GM18868 (cell line): ENCODE data around the gene TOP1.

Experiments used
- ATAC-seq: cut with Tn5 transposase; IDR thresholded peaks from one replicate; pipeline ENCODE4 v1.9.1; 2021; ENCODE audit warnings: mild to moderate bottlenecking, moderate library complexity; ENCODE audit not compliant: unreplicated experiment

TOP1 gene

GRCh38 chr20:41035207-41035606, 6.6 kb downstream of the TOP1 start:
- ATAC-seq = no peak

- no peak for ATAC-seq
Measured at GRCh38 chr20:41037179-41037578, 8.6 kb downstream of the TOP1 start.

GRCh38 chr20:41038149-41038877, 9.7 kb downstream of the TOP1 start:
- no peak for ATAC-seq

GRCh38 chr20:41038878-41039404, 10.3 kb downstream of the TOP1 start:
- ATAC-seq = no peak

GRCh38 chr20:41040855-41041254, 12.2 kb downstream of the TOP1 start:
- no peak for ATAC-seq

- no peak for ATAC-seq
Measured at GRCh38 chr20:41041693-41042092, 13.1 kb downstream of the TOP1 start.

GRCh38 chr20:41044409-41045062, 15.9 kb downstream of the TOP1 start:
- ATAC-seq = no peak

GRCh38 chr20:41045671-41046070, 17.0 kb downstream of the TOP1 start:
- ATAC-seq = no peak

GRCh38 chr20:41046716-41047115, 18.1 kb downstream of the TOP1 start:
- peak; percentile 32 for ATAC-seq

- no peak for ATAC-seq
Measured at GRCh38 chr20:41047279-41047974, 18.8 kb downstream of the TOP1 start.

GRCh38 chr20:41047975-41048305, 19.3 kb downstream of the TOP1 start:
- no peak for ATAC-seq

- no peak for ATAC-seq
Measured at GRCh38 chr20:41048461-41049301, 20.1 kb downstream of the TOP1 start.

GRCh38 chr20:41049451-41049850, 20.8 kb downstream of the TOP1 start:
- ATAC-seq = no peak

GRCh38 chr20:41050361-41051008, 21.9 kb downstream of the TOP1 start:
- ATAC-seq = no peak

GRCh38 chr20:41051009-41051825, 22.6 kb downstream of the TOP1 start:
- no peak for ATAC-seq

- no peak for ATAC-seq
Measured at GRCh38 chr20:41052742-41053419, 24.3 kb downstream of the TOP1 start.

- ATAC-seq = no peak
Measured at GRCh38 chr20:41054070-41054846, 25.6 kb downstream of the TOP1 start.

- no peak for ATAC-seq
Measured at GRCh38 chr20:41054847-41055230, 26.2 kb downstream of the TOP1 start.
